Transverse colon (tissue), 4 donors: Measurements from ENCODE around the gene CYB561. TPM values are rescaled to one million over a fixed set of nuclear protein-coding genes. Genes with fewer than 3 reads are reported as not detected.

Experiments used
- DNase-seq: peaks from one replicate; pipeline ENCODE4 v3.0.0-alpha.2; 2019
- H3K27ac ChIP-seq, 4 donors: fragments of 200-600 bp; sonication (generic); 2 replicates each; pipeline ENCODE4 v1.5.1; 2016 to 2018; ENCODE audit warnings: inconsistent platforms in 4 of 4
- H3K27me3 ChIP-seq: fragments of 200-600 bp; sonication (generic); 2 replicates; pipeline ENCODE4 v1.5.1; 2017; ENCODE audit warnings: inconsistent platforms
- H3K36me3 ChIP-seq, 4 donors: fragments of 200-600 bp; sonication (generic); 2 replicates each; pipeline ENCODE4 v1.5.1; 2017 to 2019; ENCODE audit warnings: inconsistent platforms in 4 of 4
- H3K4me1 ChIP-seq, 4 donors: fragments of 200-600 bp; sonication (generic); 2 replicates each; pipeline ENCODE4 v1.5.1; 2017 to 2020; ENCODE audit warnings: inconsistent platforms in 4 of 4
- H3K4me3 ChIP-seq, 4 donors: fragments of 200-600 bp; sonication (generic); 1 replicate in 1 of 4; 2 replicates in 3 of 4; pipeline versions ENCODE4 v1.5.1 to v1.6.1; 2017 to 2019; ENCODE audit warnings: inconsistent platforms in 4 of 4
- H3K9me3 ChIP-seq, 2 donors: fragments of 200-600 bp; sonication (generic); 2 replicates each; pipeline ENCODE4 v1.5.1; 2017 to 2019; ENCODE audit warnings: inconsistent platforms in 2 of 2
- EP300 ChIP-seq: sonication (generic); formaldehyde crosslinking; IDR thresholded peaks from one replicate; pipeline ENCODE4 v1.6.1; 2017; ENCODE audit warnings: antibody characterized with exemption, low read depth
- POLR2A ChIP-seq: fragments of 450-650 bp; IDR thresholded peaks from one replicate; pipeline ENCODE4 v1.6.1; 2016; ENCODE audit warnings: antibody characterized with exemption, mild to moderate bottlenecking, moderate library complexity
- POLR2AphosphoS5 ChIP-seq, 3 donors: sonication (generic); formaldehyde crosslinking; IDR thresholded peaks; one replicate each; pipeline ENCODE4 v1.6.1; 2016; ENCODE audit warnings: antibody characterized with exemption in 3 of 3
- WGBS, 2 donors: methylation state at CpG; one replicate each; pipeline ENCODE4 v1.1.5; 2018; ENCODE audit warnings: low coverage in 1 of 2; 5-methylcytosine and 5-hydroxymethylcytosine counted together
- in situ Hi-C, 4 donors: fragments of 200-750 bp; cut with MboI; loops; one replicate each; pipeline versions ENCODE4 v1.15.0 to v1.15.1; 2017; ENCODE audit warnings: low sequenced_read_pairs in 3 of 4, low pct_ligation_motif_present in 1 of 4, low pct_unique_long_range_greater_than_20kb in 1 of 4
- intact Hi-C: fragments of 100-400 bp; cut with DNase I; formaldehyde crosslinking; loops from one replicate; pipeline ENCODE4 v1.15.1; 2023; ENCODE audit warnings: low total_unique reads
- total RNA-seq, 4 donors: library from RNA; depleted of rRNA; stranded (reverse); fragments of >200 nt; gene quantifications; one replicate each; pipeline ENCODE4 v1.1.0, GENCODE V29; 2016
- TF ChIP-seq, protein P1 (sequence below), 5 experiments: fragments of 200-600 bp in 3 of 5; fragments of 450-650 bp in 2 of 5; sonication (generic) in 3 of 5; IDR thresholded peaks; 1 replicate in 2 of 5; 2 replicates in 3 of 5; pipeline ENCODE4 v1.5.1; 2016 to 2017; ENCODE audit warnings: antibody characterized with exemption in 5 of 5, inconsistent platforms in 3 of 5, mild to moderate bottlenecking in 2 of 5, moderate library complexity in 1 of 5

The CYB561 gene
- total RNA-seq, 4 donors from 2014 or later = 52.6 to 315 (median 68.5) TPM

DNA sequence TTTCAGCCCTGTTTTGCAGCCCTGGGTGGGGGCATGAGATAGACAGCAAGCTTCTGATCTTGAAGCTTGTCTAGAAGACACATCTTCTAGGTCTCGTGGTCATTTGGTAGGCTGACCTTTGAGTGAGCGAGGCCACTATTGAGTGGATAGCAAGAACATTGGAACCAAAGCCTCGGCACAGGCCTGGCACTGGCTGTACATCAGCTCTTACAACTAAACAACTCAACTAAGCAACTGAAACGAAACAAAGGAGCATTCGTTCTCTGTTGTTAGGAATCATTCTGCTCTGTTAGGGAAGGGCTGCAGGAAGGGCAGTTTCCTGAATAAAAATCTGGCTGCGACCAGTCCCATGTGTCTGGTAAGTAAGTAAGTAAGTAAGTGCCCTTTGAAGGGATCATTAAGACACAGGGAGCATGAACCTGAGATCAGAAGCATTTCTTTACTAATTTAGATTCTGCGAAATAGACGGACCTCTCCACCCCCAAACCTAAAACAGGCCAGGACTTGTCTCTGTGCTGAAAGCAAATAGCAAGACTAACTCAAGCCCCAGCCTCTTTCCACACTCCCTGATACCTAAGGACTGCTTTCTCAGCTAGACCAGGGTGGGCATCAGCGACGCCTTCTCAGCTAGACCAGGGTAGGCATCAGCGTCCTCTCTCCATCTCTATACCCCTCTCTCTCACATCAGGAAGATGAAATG lies 22.7 kb downstream of the CYB561 start:
- intact Hi-C loops (no loop called here), in situ Hi-C loops (loop anchor here (5.0 to 25.0 kb wide), 7 partner anchors 54 to 736 kb away; partner anchors contain the start of gene ACE (in 1 of the 4))
- H3K27me3 ChIP-seq = no peaks in the 10 kb centered on the region
- H3K4me1 ChIP-seq = no peaks in the 10 kb centered on the region
- DNase-seq = no peak
- WGBS, 2 donors = 76 to 88% methylated on average over 8 to 11 of the region's 11 CpGs
- no peaks in the 10 kb centered on the region for H3K36me3 ChIP-seq
- TF ChIP-seq, protein P1, sequence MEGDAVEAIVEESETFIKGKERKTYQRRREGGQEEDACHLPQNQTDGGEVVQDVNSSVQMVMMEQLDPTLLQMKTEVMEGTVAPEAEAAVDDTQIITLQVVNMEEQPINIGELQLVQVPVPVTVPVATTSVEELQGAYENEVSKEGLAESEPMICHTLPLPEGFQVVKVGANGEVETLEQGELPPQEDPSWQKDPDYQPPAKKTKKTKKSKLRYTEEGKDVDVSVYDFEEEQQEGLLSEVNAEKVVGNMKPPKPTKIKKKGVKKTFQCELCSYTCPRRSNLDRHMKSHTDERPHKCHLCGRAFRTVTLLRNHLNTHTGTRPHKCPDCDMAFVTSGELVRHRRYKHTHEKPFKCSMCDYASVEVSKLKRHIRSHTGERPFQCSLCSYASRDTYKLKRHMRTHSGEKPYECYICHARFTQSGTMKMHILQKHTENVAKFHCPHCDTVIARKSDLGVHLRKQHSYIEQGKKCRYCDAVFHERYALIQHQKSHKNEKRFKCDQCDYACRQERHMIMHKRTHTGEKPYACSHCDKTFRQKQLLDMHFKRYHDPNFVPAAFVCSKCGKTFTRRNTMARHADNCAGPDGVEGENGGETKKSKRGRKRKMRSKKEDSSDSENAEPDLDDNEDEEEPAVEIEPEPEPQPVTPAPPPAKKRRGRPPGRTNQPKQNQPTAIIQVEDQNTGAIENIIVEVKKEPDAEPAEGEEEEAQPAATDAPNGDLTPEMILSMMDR (IDR thresholded peaks at IDR 0.05) = no peak
- no peak for TF ChIP-seq EP300
- no peak for TF ChIP-seq POLR2A
- no peak for TF ChIP-seq POLR2AphosphoS5 (IDR thresholded peaks at IDR 0.05)
- H3K4me3 ChIP-seq = no peak overlapping the region
- no peaks in the 10 kb centered on the region for H3K9me3 ChIP-seq
- H3K27ac ChIP-seq = no peak overlapping the region

DNA sequence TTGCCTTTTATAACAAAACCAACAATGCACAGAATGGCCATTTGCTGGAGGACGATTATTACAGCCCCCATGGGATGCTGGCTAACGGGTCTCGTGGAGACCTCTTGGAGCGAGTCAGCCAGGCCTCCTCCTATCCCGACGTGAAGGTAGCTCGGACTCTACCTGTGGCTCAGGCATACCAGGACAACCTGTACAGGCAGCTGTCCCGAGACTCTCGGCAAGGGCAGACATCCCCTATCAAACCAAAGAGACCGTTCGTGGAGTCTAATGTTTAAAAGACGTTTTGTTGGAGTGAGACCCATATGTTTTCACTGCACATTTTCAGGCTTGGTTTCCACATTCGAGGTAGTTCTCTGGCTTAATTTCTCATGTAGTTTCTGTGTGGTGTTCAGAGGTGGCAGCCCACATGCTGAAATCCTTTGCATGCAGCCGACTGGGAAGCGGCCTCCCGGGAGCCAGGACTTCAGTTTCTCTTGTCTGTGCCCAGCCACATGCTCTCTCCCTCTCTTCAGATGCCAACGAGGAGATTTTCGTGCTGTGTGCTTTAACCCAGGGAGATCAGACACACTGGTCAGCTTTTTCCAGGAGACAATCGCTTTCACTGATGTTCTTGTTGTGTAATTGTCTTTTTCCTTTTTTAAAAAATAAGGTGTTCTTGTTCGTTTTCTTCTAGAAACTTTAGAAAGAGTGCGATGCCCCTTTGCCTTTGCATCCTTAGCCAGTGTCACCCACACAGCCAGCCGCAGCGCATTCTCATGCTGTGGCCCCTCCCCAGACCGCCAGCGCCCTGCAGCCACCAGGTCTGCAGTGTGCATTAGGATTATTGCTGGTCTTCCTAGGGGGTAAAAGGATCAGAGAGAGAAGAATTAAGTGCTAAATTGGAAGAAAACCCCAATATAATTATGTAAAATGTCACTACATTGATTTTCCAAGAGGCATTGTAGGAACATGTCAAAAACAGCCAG lies 24.1 kb downstream of the CYB561 start:
- Histone ChIP-seq H3K4me3 (no peak overlapping the region), H3K27ac (no peak overlapping the region), H3K4me1 (no peaks in the 10 kb centered on the region), H3K36me3 (no peaks in the 10 kb centered on the region), H3K27me3 (no peaks in the 10 kb centered on the region), H3K9me3 (no peaks in the 10 kb centered on the region)
- DNase-seq = no peak
- no peak for TF ChIP-seq POLR2AphosphoS5 (IDR thresholded peaks at IDR 0.05)
- TF ChIP-seq POLR2A = no peak
- TF ChIP-seq, protein P1 (IDR thresholded peaks at IDR 0.05) = no peak
- no peak for TF ChIP-seq EP300
- intact Hi-C loops = no loop called here
- in situ Hi-C loops = loop anchor here (5.0 to 25.0 kb wide), 7 partner anchors 55 to 735 kb away; partner anchors contain the start of gene ACE (in 1 of the 4)
- 64 to 92% methylated on average over 4 to 25 of the region's 25 CpGs for WGBS, 2 donors

DNA sequence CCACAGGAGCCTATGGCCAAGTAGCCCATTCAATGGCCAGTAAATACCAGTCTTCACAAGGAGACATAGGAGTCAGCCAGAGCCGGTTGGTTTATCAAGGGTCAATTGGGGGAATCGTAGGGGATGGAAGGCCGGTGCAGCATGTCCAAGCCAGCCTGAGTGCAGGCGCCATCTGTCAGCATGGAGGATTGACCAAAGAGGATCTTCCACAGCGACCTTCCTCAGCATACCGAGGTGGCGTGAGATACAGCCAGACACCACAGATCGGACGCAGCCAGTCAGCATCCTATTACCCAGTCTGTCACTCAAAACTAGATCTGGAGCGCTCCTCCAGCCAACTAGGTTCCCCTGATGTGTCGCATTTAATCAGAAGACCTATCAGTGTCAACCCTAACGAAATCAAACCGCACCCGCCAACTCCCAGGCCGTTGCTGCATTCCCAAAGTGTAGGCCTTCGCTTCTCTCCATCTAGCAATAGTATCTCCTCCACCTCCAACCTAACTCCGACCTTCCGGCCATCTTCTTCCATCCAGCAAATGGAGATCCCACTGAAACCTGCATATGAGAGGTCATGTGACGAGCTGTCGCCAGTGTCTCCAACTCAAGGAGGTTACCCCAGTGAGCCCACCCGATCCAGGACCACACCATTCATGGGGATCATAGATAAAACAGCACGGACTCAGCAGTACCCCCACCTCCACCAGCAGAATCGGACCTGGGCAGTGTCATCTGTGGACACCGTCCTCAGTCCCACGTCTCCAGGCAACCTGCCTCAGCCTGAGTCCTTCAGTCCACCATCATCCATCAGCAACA lies 25.0 kb downstream of the CYB561 start:
- Histone ChIP-seq H3K4me1 (no peaks in the 10 kb centered on the region), H3K27me3 (no peaks in the 10 kb centered on the region), H3K9me3 (no peaks in the 10 kb centered on the region), H3K4me3 (no peak overlapping the region), H3K27ac (no peak overlapping the region), H3K36me3 (no peaks in the 10 kb centered on the region)
- intact Hi-C loops (no loop called here), in situ Hi-C loops (loop anchor here (5.0 to 25.0 kb wide), 7 partner anchors 56 to 734 kb away; partner anchors contain the start of gene ACE (in 1 of the 4))
- TF ChIP-seq POLR2A = no peak
- TF ChIP-seq, protein P1 (IDR thresholded peaks at IDR 0.05) = no peak
- TF ChIP-seq EP300 = no peak
- WGBS, 2 donors = 93% methylated on average over 25 of the region's 25 CpGs; no CpG with 5 or more reads in 1 of the 2 donors
- no peak for DNase-seq
